IPS-18c (cell line): ENCODE results near the gene ITGA6.

ENCODE experiments used
- H3K4me3 ChIP-seq: 2 replicates; pipeline ENCODE4 v1.7.0; 2013; ENCODE audit warnings: low read depth, mild to moderate bottlenecking, low read length, moderate library complexity; ENCODE audit not compliant: insufficient read depth
- H3K9me3 ChIP-seq: one replicate; pipeline ENCODE4 v1.6.1; 2013; ENCODE audit warnings: mild to moderate bottlenecking, low read length, moderate library complexity; ENCODE audit not compliant: control insufficient read depth, insufficient read depth

ITGA6 gene

DNA sequence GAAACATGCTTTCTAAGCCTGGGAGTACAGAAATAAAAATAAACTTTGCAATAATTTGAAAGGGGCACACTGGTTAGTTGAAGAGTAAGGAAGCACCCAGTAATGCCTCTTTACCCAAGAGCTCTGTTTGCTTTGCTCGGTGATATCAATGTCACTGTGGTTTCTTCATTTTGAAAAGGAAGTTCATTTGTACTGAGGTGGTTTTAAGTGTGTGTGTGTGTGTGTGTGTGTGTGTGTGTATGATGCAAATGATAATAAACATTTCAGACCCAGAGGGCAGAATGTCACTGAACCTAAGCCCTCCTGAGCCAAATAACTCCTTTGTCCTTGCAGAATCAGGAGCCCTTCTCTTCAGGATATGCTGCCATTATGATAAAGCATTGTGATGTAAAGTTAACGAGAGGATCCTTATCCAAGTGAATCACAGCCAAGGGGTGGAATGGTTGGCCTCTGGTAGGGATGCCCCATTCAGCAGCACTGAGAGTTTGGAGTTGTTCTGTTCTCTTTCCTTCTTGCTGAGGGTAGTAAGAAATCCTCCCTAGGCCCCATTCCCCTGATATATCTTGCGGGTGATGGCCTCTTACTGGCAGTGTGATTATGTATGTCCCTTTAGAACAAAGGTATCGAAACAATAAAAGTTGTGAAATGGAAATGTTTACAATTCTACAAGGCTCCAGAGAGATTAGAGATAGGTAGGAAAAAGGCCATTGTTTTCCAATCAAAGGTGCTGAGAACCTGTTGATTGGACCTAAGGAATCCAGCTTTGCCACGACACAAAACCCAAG is 7.6 kb downstream of the ITGA6 start:
- Histone ChIP-seq H3K9me3 (no peaks in the 10 kb centered on the region), H3K4me3 (no peak overlapping the region)

GRCh38 chr2:172435606-172435911 is 8.2 kb downstream of the ITGA6 start:
- no peak overlapping the region for H3K4me3 ChIP-seq

DNA sequence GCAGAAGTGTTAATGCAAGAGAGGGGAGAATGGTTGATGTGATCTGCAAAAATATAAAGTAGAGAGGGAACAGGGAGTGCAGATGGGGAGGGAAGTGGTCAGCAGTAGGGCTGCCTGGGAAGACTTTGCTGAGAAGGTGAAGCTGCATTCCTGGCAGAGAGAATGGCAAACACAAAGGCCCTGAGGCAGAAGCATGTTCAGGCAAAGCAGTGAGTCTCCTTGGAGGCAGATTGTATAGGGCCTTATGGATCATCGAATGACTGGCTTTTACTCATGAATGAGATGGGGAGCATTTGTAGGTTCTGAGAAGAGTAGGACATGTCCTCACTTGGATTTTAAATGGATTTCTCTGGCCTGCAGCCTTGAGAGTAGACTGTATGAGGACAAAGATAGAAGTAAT is 9.5 kb downstream of the ITGA6 start:
- H3K9me3 ChIP-seq, result no peaks in the 10 kb centered on the region
- H3K4me3 ChIP-seq, result no peak overlapping the region

More at GRCh38 chr2:172435606-172435911, 8.2 kb downstream of the ITGA6 start:
- H3K9me3 ChIP-seq, result no peaks in the 10 kb centered on the region

DNA sequence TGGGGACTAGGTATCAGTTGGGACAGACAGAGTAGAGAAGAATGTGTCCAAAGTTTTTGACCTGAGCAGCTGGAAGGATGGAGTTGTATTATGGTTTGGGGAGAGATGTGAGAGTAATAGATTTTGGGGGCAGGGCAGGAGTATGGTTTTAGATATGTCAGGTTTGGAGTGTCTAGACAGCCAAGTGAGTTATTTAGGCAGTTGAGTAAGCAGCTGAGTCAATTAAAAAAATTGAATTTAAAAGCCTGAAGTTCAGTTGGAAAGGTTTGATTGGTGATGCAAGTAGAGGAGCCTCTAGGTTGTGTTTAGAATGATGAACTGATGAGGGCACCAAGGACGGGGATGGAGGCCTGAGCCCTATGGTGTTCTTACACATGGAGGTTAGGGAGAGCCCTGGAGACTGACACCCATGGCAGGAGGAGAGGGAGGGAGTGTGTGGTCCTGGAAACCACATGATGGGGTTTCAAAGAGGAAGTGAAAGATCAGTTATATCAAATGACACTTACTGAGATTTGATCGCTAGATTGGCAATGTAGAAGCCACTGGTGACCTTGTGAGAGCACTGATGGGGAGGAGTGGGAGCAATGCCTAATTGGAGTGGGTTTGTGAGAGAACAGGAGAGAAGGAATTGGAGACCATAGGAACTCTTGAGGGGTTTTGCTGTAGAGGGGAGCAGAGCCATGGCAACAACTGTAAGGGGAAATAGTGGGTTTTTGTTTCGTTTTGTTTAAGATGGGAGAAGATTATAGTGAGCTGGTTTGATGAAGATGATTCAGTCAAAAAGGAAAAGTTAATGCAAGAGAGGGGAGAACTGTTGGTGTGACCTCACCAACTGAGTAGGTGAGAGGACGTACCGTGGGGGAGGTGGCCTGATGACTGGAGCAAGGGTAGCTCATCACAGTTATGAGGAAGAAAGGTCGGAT is 10.3 kb downstream of the ITGA6 start:
- Histone ChIP-seq H3K9me3 (no peaks in the 10 kb centered on the region), H3K4me3 (no peak overlapping the region)

GRCh38 chr2:172438741-172439508 is 11.5 kb downstream of the ITGA6 start:
- no peak overlapping the region for H3K4me3 ChIP-seq
- H3K9me3 ChIP-seq, result no peaks in the 10 kb centered on the region

GRCh38 chr2:172439509-172439860 is 12.1 kb downstream of the ITGA6 start:
- Histone ChIP-seq H3K9me3 (no peaks in the 10 kb centered on the region), H3K4me3 (no peak overlapping the region)

- Histone ChIP-seq H3K4me3 (no peak overlapping the region), H3K9me3 (no peaks in the 10 kb centered on the region)
Observed at GRCh38 chr2:172439911-172440310, 12.5 kb downstream of the ITGA6 start.

- no peak overlapping the region for H3K4me3 ChIP-seq
- no peaks in the 10 kb centered on the region for H3K9me3 ChIP-seq
Observed at GRCh38 chr2:172440795-172441194, 13.4 kb downstream of the ITGA6 start.

DNA sequence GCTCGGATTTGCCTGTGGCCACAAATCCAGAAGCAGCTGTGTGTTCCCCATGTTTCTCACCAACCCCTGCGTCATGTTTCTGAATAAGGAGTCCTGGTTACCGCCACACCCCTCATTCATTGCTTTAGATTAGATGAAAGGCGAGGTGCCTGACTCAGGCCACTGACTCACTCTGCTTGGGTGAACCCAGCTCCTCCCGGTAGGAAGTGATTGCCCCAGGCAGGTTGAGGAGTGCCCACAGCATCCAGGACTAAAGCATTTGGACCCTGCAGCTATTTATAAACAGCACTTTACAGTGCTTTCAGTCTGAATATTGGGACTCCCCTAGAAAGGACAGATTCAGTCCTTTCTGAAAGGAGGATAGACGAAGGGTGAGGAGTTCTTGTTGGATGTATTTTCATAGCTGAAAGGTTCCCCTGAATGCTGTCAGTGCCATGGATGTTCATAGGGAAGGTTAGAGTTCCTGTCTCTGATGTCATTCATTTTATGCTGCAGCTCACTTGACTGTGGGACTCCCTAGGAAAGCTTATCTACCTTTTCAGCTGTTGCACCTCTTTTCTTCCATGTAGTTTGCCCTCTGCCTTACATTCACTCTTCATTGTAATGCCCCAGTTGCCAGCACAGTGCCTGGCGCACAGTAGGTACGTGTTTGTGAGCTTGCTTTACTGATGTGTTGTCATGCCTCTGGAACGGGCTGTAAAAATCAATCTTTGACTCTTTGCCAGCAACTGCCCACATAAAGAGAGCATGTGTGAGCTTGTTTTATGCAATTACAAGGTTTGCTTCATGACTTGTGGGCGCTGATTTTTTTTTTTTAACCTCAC is 14.9 kb downstream of the ITGA6 start:
- Histone ChIP-seq H3K9me3 (no peaks in the 10 kb centered on the region), H3K4me3 (no peak overlapping the region)

GRCh38 chr2:172445851-172446250 is 18.5 kb downstream of the ITGA6 start:
- Histone ChIP-seq H3K4me3 (no peak overlapping the region), H3K9me3 (no peaks in the 10 kb centered on the region)

DNA sequence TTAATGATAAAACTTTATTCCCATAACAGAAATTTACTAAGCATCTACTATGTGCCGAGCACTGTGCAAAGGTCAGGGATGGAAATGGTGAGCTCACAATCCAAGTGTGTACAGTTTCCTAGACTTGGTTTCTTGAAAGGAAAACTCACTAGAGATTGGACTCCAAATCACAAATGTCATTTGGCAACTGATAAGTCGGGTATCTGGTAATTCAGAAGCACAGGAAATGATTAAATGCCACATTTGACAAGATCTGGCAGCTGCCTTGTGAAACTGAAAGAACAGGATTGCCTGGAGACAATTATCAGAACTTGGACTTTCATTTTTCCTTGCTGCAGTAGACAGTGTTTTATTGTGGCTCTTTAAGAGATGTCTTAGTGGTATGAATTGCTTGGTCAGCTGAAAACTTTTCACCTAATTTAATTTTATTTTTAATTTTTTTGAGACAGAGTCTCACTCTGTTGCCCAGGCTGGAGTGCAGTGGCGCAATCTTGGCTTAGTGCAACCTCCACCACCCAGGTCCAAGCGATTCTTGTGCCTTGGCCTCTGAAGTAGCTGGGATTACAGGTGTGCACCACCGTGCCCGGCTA is 19.2 kb downstream of the ITGA6 start:
- H3K9me3 ChIP-seq, result no peaks in the 10 kb centered on the region

GRCh38 chr2:172447811-172448493 is 20.6 kb downstream of the ITGA6 start:
- H3K9me3 ChIP-seq, result no peaks in the 10 kb centered on the region
- H3K4me3 ChIP-seq, result no peak overlapping the region

More for the DNA sequence above, 19.2 kb downstream of the ITGA6 start:
- H3K4me3 ChIP-seq, result no peak overlapping the region

- no peak overlapping the region for H3K4me3 ChIP-seq
- no peaks in the 10 kb centered on the region for H3K9me3 ChIP-seq
Observed at GRCh38 chr2:172448544-172449267, 21.3 kb downstream of the ITGA6 start.

DNA sequence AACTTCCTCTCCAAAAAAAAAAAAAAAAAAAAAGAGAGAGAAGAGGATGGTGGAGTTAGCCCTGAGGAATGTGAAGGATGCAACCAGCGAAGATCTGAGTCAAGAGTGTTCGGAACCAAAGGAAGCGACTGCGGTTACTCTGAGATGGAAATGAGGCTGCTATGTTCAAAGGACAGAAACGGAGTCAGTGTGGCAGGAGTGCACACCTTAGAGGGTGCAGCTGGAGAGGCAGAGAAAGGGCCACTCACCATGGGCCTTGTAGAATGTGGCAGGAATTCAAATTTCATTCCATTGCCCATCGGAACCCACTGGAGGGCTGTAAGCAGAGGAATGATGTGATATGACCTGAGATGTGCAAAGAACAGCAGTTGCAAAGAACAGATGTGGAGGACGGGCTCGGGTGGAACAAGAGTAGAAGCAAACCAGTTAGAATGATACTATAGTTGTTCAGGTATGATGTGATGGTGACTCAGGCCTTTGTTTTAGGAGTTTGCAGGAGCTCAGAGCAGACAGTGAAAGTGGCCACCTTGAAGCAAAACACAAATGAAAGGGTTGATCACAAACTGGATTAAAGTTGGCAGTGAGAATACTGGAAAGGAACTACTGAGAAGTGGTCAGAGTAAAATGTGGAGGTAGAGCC is 22.6 kb downstream of the ITGA6 start:
- Histone ChIP-seq H3K9me3 (no peaks in the 10 kb centered on the region), H3K4me3 (no peak overlapping the region)

DNA sequence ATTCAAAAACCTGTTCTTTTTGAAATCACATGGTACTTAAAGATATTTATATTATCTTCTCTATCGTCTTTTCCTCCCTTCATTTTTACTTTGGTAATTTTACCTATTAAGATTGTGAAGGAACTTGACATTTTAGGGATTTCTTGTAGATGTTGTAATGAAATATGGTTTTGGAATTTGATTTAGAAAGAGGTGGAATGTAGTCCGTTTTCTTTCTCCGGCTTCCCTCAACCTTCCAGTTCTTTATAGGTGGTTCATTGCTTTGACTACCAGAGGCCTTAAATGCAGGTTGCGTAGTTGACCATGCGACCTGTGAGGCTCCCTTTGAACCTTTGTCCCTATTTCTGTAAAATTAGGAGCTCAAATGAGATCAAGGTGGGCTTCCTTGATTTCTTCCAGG is 24.5 kb downstream of the ITGA6 start:
- Histone ChIP-seq H3K9me3 (no peaks in the 10 kb centered on the region), H3K4me3 (no peak overlapping the region)
